ENCODE measurements around the gene VDR. TPM values are rescaled to one million over a fixed set of nuclear protein-coding genes. Genes with fewer than 3 reads are reported as not detected.
"Not testable (repeated sequence)": the region's sequence is repeated elsewhere in the genome, so short reads cannot be mapped to it uniquely, and the experiment has no call there.

VDR gene
- polyA plus RNA-seq, 12 donors = 0.17 to 4.4 (median 0.56) TPM; not detected in 1

GRCh38 chr12:47849261-47849660, 55.5 kb downstream of the VDR start:
- DNase-seq = no peak

- no peak for DNase-seq
These were observed 55.9 kb downstream of the VDR start for GRCh38 chr12:47848853-47849252.

GRCh38 chr12:47846294-47846996, 58.3 kb downstream of the VDR start:
- no peak for DNase-seq

- no peak for DNase-seq
These were observed 59.7 kb downstream of the VDR start for GRCh38 chr12:47845081-47845480.

GRCh38 chr12:47844264-47845019, 60.4 kb downstream of the VDR start:
- DNase-seq = no peak

GRCh38 chr12:47843226-47843980, 61.4 kb downstream of the VDR start:
- DNase-seq = no peak

GRCh38 chr12:47842543-47842942, 62.3 kb downstream of the VDR start:
- DNase-seq = not testable (repeated sequence)

- no peak for DNase-seq
These were observed 62.9 kb downstream of the VDR start for GRCh38 chr12:47841910-47842309.

- DNase-seq = no peak
These were observed 63.3 kb downstream of the VDR start for GRCh38 chr12:47841501-47841900.

- no peak for DNase-seq
These were observed 64.2 kb downstream of the VDR start for GRCh38 chr12:47840571-47840970.

GRCh38 chr12:47839214-47839876, 65.4 kb downstream of the VDR start:
- no peak for DNase-seq

- DNase-seq = no peak
These were observed 66.4 kb downstream of the VDR start for GRCh38 chr12:47838286-47838931.

- no peak for DNase-seq
These were observed 67.3 kb downstream of the VDR start for GRCh38 chr12:47837190-47838171.

- DNase-seq = no peak
These were observed 69.0 kb downstream of the VDR start for GRCh38 chr12:47835831-47836155.

GRCh38 chr12:47835006-47835830, 69.6 kb downstream of the VDR start:
- DNase-seq = no peak

GRCh38 chr12:47834199-47834903, 70.4 kb downstream of the VDR start:
- no peak for DNase-seq

- DNase-seq = no peak
These were observed 71.2 kb downstream of the VDR start for GRCh38 chr12:47833591-47834012.

GRCh38 chr12:47832263-47832933, 72.4 kb downstream of the VDR start:
- DNase-seq = no peak
